ENCODE data around the gene B3GNT5. TPM values are rescaled to one million over a fixed set of nuclear protein-coding genes. Genes with fewer than 3 reads are reported as not detected.

Gene B3GNT5
- total and polyA plus RNA-seq, 2 experiments from 2014 or later, result 4.9 to 6.4 TPM

GRCh38 chr3:183296944-183297343 is 43.9 kb downstream of the B3GNT5 start:
- Histone ChIP-seq H2AFZ (no peak overlapping the region), H3K79me2 (replicated peaks; ENCODE audit: insufficient read depth) (no peaks in the 10 kb centered on the region; the same call in 1 of the 2 replicates), H3K27me3 (ENCODE audit: insufficient read depth) (no peaks in the 10 kb centered on the region), H3K36me3 (ENCODE audit: insufficient read depth) (peaks cover 7% of the 10 kb centered on the region; the same call in 1 of the 2 replicates), H3K4me2 (no peak overlapping the region), H4K20me1 (replicated peaks; ENCODE audit: insufficient read depth) (no peaks in the 10 kb centered on the region), H3K9me2 (ENCODE audit: insufficient read depth) (no peaks in the 10 kb centered on the region; the same call in 1 of the 2 replicates), H3K4me1 (ENCODE audit: insufficient read depth) (peaks cover 15% of the 10 kb centered on the region), H3K4me3 (no peak overlapping the region), H3F3A (replicated peaks; ENCODE audit: low read depth) (no peaks in the 10 kb centered on the region), H3K27ac (ENCODE audit: low read depth) (no peak overlapping the region)
- TF ChIP-seq ZNF462 (CRISPR knock-in tag; IDR thresholded peaks at IDR 0.05) (no peak), EZH2phosphoT487 (IDR thresholded peaks at IDR 0.05; ENCODE audit: unreplicated experiment) (no peak), JUNB (IDR thresholded peaks at IDR 0.05; ENCODE audit: unreplicated experiment) (no peak), POLR2AphosphoS5 (IDR thresholded peaks at IDR 0.05; ENCODE audit: low read depth) (no peak), ETS1 (IDR thresholded peaks at IDR 0.05) (no peak), EZH2 (IDR thresholded peaks at IDR 0.05; ENCODE audit: low read depth, unreplicated experiment) (no peak), REST (IDR thresholded peaks at IDR 0.05; ENCODE audit: unreplicated experiment) (no peak), CTCF (conservative IDR thresholded peaks at IDR 0.05; ENCODE audit: low read depth in 2 of 2) (no peak), CREB1 (CRISPR knock-in tag; IDR thresholded peaks at IDR 0.05; ENCODE audit: low read depth) (no peak), NANOG (IDR thresholded peaks at IDR 0.05; ENCODE audit: borderline replicate concordance) (no peak), ZNF331 (CRISPR knock-in tag; IDR thresholded peaks at IDR 0.05; ENCODE audit: low read depth) (no peak), STAT1 (IDR thresholded peaks at IDR 0.05; ENCODE audit: unreplicated experiment) (no peak), ZNF114 (CRISPR knock-in tag; IDR thresholded peaks at IDR 0.05) (no peak)
- H3K4me3 Mint-ChIP-seq, result no peak overlapping the region
- H3K36me3 Mint-ChIP-seq (ENCODE audit: low read depth), result peaks cover 18% of the 10 kb centered on the region
- H3K27me3 Mint-ChIP-seq (ENCODE audit: insufficient read depth, low read depth, poor library complexity), result peaks cover 6% of the 10 kb centered on the region
- no peaks in the 10 kb centered on the region for H3K9me3 Mint-ChIP-seq
- DNase-seq (ENCODE audit: low spot score), result no peak
- H3K4me1 Mint-ChIP-seq, result peaks cover 16% of the 10 kb centered on the region
- H3K27ac Mint-ChIP-seq, result no peak overlapping the region
- no peak for ATAC-seq
